GM18951 (cell line): ENCODE measurements around the gene JAKMIP1.
"Not testable (repeated sequence)": the region's sequence is repeated elsewhere in the genome, so short reads cannot be mapped to it uniquely, and the experiment has no call there.

Experiments used
- POLR2A ChIP-seq: IDR thresholded peaks from 4 replicates; pipeline ENCODE4 v1.6.1; 2011; ENCODE audit warnings: mild to moderate bottlenecking; ENCODE audit not compliant: insufficient read length, insufficient read depth; ENCODE audit errors: extremely low read depth
- in situ Hi-C: fragments of 300-500 bp; cut with MboI; formaldehyde crosslinking; loops from one replicate; pipeline ENCODE4 v1.12.0; 2022; ENCODE audit warnings: low sequenced_read_pairs, mixed read lengths, inconsistent platforms; ENCODE audit not compliant: unreplicated experiment

Gene JAKMIP1

GRCh38 chr4:5999356-5999755, 201.0 kb downstream of the JAKMIP1 start:
- in situ Hi-C loops: no loop called here
- TF ChIP-seq POLR2A: no peak

GRCh38 chr4:5998333-5998936, 201.9 kb downstream of the JAKMIP1 start:
- in situ Hi-C loops: no loop called here
- TF ChIP-seq POLR2A: no peak

GRCh38 chr4:5996641-5997040, 203.7 kb downstream of the JAKMIP1 start:
- in situ Hi-C loops: no loop called here
- TF ChIP-seq POLR2A: no peak

GRCh38 chr4:5995901-5996623, 204.3 kb downstream of the JAKMIP1 start:
- in situ Hi-C loops: no loop called here
- no peak for TF ChIP-seq POLR2A

DNA sequence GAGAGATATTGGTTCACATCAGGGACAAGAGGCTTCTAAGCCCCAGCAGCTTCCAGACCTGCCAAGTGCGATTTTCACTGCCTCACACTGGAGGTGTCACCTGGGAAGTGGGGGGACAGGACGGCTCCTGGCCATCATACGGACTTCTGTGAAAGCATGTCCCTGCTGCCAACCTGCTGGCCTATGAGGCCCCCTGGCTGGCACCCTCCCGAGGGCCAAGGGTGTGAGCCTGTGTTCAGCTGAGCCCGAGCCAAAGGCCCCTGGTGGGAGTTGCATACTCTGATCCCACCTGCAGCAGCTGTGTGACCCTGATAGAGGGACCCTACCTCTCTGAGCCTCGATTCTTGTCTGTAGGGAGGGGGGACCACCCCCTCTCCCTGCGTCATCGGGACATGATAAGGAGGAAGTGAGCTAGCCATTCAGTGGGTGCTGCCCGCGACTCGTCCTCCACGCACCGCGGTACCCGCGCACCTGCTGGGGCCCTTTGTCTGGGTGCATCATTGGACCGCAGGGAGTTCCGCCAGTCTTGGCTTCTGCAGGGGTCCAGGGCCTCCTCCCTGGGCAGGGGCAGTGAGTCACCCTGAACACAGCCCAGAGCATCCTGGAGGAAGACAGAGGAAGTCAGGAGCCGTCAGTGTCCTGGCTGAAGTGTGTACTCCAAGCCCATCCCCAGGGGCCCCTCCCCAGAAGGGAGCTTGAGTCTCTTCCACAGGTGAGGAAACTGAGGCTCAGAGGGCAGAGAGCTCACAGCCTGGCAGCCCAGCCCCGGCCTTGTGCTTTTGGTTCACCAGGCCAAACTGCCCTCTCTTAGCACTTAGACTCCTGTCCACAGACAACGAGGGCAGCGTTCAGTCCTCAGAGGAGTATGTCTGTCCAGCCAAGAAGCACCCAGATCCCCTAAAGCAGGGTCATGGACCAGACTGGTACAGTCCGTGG, 206.2 kb downstream of the JAKMIP1 start:
- TF ChIP-seq POLR2A: no peak
- in situ Hi-C loops: no loop called here

DNA sequence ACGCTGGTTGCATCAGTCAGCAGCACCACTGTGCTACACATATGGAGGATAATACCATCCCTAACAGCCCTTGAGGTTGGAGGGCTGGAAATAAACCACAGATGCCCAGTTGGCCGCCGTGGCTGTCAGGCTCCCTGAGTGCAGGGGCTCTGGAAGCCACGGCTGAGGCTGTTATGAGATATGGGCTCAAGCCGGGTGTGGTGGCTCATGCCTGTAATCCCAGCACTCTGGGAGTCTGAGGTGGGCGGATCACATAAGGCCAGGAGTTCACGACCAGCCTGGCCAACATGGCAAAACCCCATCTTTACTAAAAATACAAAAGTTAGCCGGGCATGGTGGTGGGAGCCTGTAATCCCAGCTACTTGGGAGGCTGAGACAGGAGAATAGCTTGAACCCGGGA, 207.0 kb downstream of the JAKMIP1 start:
- in situ Hi-C loops: not testable (repeated sequence)

- in situ Hi-C loops: no loop called here
- no peak for TF ChIP-seq POLR2A
Observed at GRCh38 chr4:5992828-5993321, 207.5 kb downstream of the JAKMIP1 start.

GRCh38 chr4:5992171-5992827, 208.1 kb downstream of the JAKMIP1 start:
- no peak for TF ChIP-seq POLR2A
- in situ Hi-C loops: no loop called here

GRCh38 chr4:5991405-5991804, 208.9 kb downstream of the JAKMIP1 start:
- TF ChIP-seq POLR2A: no peak
- in situ Hi-C loops: no loop called here

DNA sequence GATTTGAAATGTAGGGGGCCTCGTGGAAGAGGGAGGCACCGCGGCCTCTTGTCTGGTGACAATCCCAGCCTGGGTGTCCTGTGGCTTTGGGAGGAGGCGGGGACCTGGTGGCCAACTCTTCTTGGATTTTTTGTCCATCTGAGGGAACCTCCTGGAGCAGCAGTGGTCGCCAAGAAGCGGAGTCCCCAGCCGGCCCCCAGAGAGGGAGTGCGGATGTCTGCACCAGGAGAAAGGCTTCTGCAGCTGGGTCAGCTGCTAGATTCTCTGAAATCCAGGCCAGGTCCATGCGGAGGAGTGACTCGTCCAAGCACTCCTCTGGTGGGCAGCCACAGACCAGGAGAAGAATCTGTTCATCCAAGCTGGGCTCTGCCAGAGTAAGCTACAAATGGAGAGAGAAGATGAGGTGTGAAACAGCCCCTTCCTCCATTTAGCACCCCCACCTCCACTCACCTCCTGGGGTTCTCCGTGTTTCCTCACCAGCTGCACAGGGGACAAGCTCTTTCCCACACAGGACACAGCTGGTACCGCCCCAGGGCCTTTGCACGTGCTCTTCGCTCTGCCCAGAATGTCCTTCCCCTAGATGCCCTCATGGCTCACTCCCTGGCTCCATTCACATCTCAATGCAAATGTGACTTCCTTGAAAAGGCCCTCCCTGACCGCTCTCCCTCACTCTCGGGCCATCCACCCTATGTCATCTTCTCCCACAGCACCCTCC, 209.7 kb downstream of the JAKMIP1 start:
- TF ChIP-seq POLR2A: no peak
- in situ Hi-C loops: no loop called here

GRCh38 chr4:5989236-5990225, 210.8 kb downstream of the JAKMIP1 start:
- TF ChIP-seq POLR2A: no peak
- in situ Hi-C loops: no loop called here

GRCh38 chr4:5988086-5988845, 212.1 kb downstream of the JAKMIP1 start:
- in situ Hi-C loops: no loop called here
- no peak for TF ChIP-seq POLR2A
